ENCODE results near the gene PRKCZ. TPM values are rescaled to one million over a fixed set of nuclear protein-coding genes. Genes with fewer than 3 reads are reported as not detected.

The PRKCZ gene
- total RNA-seq, 1 donor from 2014 or later = 33.4 TPM

DNA sequence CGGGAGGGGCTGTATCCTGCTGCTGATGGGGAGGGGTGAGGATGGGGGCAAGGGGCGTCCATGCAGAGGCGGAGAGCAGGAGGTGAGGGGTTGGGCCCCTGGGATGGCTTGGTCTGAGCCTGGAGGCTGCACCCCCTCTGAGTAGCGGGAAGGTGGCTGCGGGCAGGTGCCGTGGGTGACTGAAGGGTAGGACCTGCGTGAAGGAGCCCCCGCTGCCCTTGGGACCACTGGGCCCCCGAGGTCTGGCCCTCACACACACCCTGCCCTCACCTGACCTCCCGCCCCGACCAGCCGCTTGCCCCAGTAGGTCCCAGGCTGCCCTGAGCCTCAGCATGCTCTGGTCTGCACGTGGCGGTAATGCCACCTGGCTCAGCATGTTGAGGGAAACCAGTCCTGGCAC lies 165.1 kb downstream of the PRKCZ start:
- no peak overlapping the region for H3K27ac Mint-ChIP-seq
- TF ChIP-seq, protein P1, sequence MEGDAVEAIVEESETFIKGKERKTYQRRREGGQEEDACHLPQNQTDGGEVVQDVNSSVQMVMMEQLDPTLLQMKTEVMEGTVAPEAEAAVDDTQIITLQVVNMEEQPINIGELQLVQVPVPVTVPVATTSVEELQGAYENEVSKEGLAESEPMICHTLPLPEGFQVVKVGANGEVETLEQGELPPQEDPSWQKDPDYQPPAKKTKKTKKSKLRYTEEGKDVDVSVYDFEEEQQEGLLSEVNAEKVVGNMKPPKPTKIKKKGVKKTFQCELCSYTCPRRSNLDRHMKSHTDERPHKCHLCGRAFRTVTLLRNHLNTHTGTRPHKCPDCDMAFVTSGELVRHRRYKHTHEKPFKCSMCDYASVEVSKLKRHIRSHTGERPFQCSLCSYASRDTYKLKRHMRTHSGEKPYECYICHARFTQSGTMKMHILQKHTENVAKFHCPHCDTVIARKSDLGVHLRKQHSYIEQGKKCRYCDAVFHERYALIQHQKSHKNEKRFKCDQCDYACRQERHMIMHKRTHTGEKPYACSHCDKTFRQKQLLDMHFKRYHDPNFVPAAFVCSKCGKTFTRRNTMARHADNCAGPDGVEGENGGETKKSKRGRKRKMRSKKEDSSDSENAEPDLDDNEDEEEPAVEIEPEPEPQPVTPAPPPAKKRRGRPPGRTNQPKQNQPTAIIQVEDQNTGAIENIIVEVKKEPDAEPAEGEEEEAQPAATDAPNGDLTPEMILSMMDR (IDR thresholded peaks at IDR 0.05) = no peak
- TF ChIP-seq EZH2phosphoT487 (IDR thresholded peaks at IDR 0.05) (no peak), EZH2 (IDR thresholded peaks at IDR 0.05) (no peak)
- H3K4me3 Mint-ChIP-seq = no peak overlapping the region
- peaks cover 17% of the 10 kb centered on the region for H3K4me1 Mint-ChIP-seq
- peaks cover 2% of the 10 kb centered on the region for H3K27me3 Mint-ChIP-seq (ENCODE audit: insufficient read depth, low read depth)
- Histone ChIP-seq H3K4me1 (peaks cover 22% of the 10 kb centered on the region), H2AFZ (replicated peaks) (no peak overlapping the region), H3K4me3 (no peak overlapping the region), H3F3A (ENCODE audit: low read depth) (peaks cover 16% of the 10 kb centered on the region), H3K9me3 (ENCODE audit: low read depth) (no peaks in the 10 kb centered on the region), H3K27me3 (no peaks in the 10 kb centered on the region), H3K9ac (no peak overlapping the region), H3K36me3 (no peaks in the 10 kb centered on the region), H3K79me2 (ENCODE audit: low read depth) (no peaks in the 10 kb centered on the region), H4K20me1 (ENCODE audit: low read depth) (no peaks in the 10 kb centered on the region), H3K27ac (no peak overlapping the region), H3K4me2 (no peak overlapping the region)
- no peaks in the 10 kb centered on the region for H3K9me3 Mint-ChIP-seq
- DNase-seq (ENCODE audit: low spot score) = no peak
- H3K36me3 Mint-ChIP-seq = no peaks in the 10 kb centered on the region

DNA sequence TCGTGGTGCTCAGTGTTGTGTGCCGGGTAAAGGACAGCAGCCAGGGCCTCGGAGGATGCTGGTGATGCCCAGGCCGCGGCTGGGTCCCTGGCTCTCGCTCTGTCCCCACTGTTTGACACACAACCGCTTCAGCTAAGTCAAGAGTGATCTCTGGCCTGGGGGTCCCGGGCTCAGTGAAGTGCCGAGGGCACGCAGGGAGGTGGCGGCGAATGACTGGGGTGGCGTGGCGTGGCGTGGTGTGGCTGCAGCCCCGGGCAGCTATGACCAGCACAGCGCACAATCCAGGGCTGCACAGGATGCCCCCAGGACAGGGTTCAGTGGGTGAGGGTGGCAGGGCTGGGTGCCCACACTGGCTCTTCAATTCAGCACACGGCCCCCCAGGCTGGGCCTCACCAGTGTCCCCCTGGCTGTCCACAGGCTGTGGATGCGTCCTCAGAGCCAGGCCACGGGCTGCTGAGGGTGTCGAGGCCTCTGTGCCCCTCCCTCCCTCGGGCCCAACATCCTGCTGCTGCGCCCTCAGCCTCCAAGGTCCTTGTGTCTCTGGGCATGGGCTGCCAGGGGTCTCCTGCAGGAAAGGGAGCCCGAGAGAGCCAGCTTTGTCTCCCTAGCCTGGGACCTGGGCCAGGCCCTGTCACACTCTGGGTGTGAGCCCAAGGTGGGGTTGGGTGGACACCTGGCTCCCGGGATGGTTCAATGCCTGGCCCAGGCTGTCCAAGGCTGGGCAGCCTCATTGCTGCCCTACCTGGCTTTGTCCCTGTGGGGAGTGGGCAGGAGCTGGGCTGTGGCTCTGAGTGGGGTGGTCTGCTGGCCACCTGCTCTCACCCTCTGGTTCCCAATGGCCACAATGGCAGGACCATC lies 165.9 kb downstream of the PRKCZ start:
- Mint-ChIP-seq H3K27ac (no peak overlapping the region), H3K36me3 (no peaks in the 10 kb centered on the region)

DNA sequence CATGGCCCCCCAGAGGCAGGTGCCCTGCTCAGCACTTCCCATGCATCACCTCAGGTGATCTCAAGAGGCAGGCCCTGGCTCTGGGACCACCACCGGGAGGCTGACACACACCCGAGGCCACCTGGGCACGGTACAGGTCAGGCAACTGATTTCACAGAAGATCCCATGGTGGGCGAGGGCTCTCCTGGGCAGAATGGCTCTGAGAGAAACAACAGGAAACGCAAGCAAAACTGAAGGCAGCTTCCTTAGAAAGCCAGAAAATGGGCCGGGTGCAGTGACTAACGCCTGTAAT lies 166.5 kb downstream of the PRKCZ start:
- H3K9me3 ChIP-seq (ENCODE audit: low read depth) = no peaks in the 10 kb centered on the region
- Mint-ChIP-seq H3K27me3 (ENCODE audit: insufficient read depth, low read depth) (peaks cover 6% of the 10 kb centered on the region), H3K9me3 (no peaks in the 10 kb centered on the region), H3K27ac (peak overlapping the region; percentile 17), H3K36me3 (no peaks in the 10 kb centered on the region), H3K4me3 (no peak overlapping the region), H3K4me1 (peaks cover 25% of the 10 kb centered on the region)
- H3K4me1 ChIP-seq = peaks cover 22% of the 10 kb centered on the region
- no peaks in the 10 kb centered on the region for H3K27me3 ChIP-seq
- H3K79me2 ChIP-seq (ENCODE audit: low read depth) = no peaks in the 10 kb centered on the region
- H2AFZ ChIP-seq (replicated peaks) = no peak overlapping the region
- H3K4me2 ChIP-seq = no peak overlapping the region
- no peak overlapping the region for H3K27ac ChIP-seq
- H3K9ac ChIP-seq = no peak overlapping the region
- no peaks in the 10 kb centered on the region for H3K36me3 ChIP-seq
- H3K4me3 ChIP-seq = no peak overlapping the region
- no peak for TF ChIP-seq EZH2 (IDR thresholded peaks at IDR 0.05)
- TF ChIP-seq, protein P1 (IDR thresholded peaks at IDR 0.05) = no peak
- TF ChIP-seq EZH2phosphoT487 (IDR thresholded peaks at IDR 0.05) = no peak
- H4K20me1 ChIP-seq (ENCODE audit: low read depth) = no peaks in the 10 kb centered on the region
- DNase-seq (ENCODE audit: low spot score) = no peak
- H3F3A ChIP-seq (ENCODE audit: low read depth) = peaks cover 16% of the 10 kb centered on the region

More for the DNA sequence above, 165.9 kb downstream of the PRKCZ start:
- no peaks in the 10 kb centered on the region for H3K9me3 Mint-ChIP-seq
- Histone ChIP-seq H3K36me3 (no peaks in the 10 kb centered on the region), H3K4me1 (peaks cover 22% of the 10 kb centered on the region), H3K27ac (no peak overlapping the region), H3F3A (ENCODE audit: low read depth) (peaks cover 16% of the 10 kb centered on the region), H3K9me3 (ENCODE audit: low read depth) (no peaks in the 10 kb centered on the region), H3K27me3 (no peaks in the 10 kb centered on the region), H3K4me2 (no peak overlapping the region), H4K20me1 (ENCODE audit: low read depth) (no peaks in the 10 kb centered on the region), H3K4me3 (no peak overlapping the region), H3K79me2 (ENCODE audit: low read depth) (no peaks in the 10 kb centered on the region), H3K9ac (no peak overlapping the region), H2AFZ (replicated peaks) (no peak overlapping the region)
- no peak overlapping the region for H3K4me3 Mint-ChIP-seq
- H3K27me3 Mint-ChIP-seq (ENCODE audit: insufficient read depth, low read depth) = peaks cover 2% of the 10 kb centered on the region
- TF ChIP-seq, protein P1 (IDR thresholded peaks at IDR 0.05) = no peak
- no peak for TF ChIP-seq EZH2phosphoT487 (IDR thresholded peaks at IDR 0.05)
- TF ChIP-seq EZH2 (IDR thresholded peaks at IDR 0.05) = no peak
- DNase-seq (ENCODE audit: low spot score) = no peak
- peaks cover 21% of the 10 kb centered on the region for H3K4me1 Mint-ChIP-seq

Data from neural progenitor cell (in vitro differentiated cells).